HG03378 (cell line): ENCODE measurements around the gene ENG.
A peak's percentile ranks its signal among the peaks of the same experiment; 100 is the strongest.

Source experiments
- ATAC-seq: cut with Tn5 transposase; IDR thresholded peaks from one replicate; pipeline ENCODE4 v1.9.1; 2021; ENCODE audit warnings: mild to moderate bottlenecking, moderate library complexity; ENCODE audit not compliant: unreplicated experiment

The ENG gene

GRCh38 chr9:127815512-127816361, 38.7 kb downstream of the ENG start:
- no peak for ATAC-seq

- ATAC-seq = no peak
These were observed 39.6 kb downstream of the ENG start for GRCh38 chr9:127814619-127815511.

DNA sequence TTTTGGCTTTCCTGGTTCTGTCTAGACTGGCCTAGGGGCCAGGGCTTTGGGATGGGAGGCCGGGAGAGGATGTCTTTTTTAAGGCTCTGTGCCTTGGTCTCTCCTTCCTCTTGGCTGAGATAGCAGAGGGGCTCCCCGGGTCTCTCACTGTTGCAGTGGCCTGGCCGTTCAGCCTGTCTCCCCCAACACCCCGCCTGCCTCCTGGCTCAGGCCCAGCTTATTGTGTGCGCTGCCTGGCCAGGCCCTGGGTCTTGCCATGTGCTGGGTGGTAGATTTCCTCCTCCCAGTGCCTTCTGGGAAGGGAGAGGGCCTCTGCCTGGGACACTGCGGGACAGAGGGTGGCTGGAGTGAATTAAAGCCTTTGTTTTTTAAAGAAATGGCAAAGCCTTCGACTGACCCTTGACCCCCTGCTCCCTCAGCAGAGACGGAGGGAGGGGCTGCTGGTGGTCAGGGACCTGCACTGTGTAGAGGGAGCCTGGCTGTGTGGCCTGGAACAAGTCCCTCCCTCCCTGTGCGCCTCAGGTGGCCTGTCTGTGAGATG, 40.7 kb downstream of the ENG start:
- no peak for ATAC-seq

GRCh38 chr9:127812936-127813675, 41.4 kb downstream of the ENG start:
- ATAC-seq = no peak

GRCh38 chr9:127812011-127812410, 42.4 kb downstream of the ENG start:
- ATAC-seq = no peak

- ATAC-seq = no peak
These were observed 43.9 kb downstream of the ENG start for GRCh38 chr9:127810378-127811187.

GRCh38 chr9:127809540-127810377, 44.7 kb downstream of the ENG start:
- ATAC-seq = no peak

DNA sequence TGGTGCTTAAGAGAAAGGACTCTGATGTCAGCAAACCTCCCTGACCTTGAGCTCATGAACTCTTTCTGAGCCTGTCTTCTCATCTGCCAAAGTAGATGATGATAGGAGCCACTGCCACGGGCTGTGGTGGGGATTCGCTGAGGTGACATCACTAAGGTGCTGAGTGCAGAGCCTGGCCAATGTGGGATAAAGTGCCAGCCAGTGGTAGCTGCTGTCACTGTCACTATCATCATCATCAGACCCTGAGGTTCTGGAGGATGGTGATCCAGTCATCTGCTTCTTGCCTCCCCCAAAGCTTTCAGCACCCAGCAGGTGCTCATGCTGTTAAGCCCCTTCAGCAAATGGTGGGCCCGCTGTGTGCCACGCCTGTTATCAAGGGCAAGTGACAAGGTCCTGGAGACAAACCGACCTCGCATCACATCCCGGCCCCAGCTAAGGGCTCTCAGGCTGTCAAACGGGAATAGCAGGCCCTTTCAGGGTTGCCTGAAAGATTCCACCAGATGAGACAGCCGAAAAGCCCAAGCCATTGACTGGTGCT, 45.4 kb downstream of the ENG start:
- ATAC-seq = no peak

- ATAC-seq = no peak
These were observed 46.0 kb downstream of the ENG start for GRCh38 chr9:127808347-127809001.

- no peak for ATAC-seq
These were observed 47.6 kb downstream of the ENG start for GRCh38 chr9:127806871-127807270.

DNA sequence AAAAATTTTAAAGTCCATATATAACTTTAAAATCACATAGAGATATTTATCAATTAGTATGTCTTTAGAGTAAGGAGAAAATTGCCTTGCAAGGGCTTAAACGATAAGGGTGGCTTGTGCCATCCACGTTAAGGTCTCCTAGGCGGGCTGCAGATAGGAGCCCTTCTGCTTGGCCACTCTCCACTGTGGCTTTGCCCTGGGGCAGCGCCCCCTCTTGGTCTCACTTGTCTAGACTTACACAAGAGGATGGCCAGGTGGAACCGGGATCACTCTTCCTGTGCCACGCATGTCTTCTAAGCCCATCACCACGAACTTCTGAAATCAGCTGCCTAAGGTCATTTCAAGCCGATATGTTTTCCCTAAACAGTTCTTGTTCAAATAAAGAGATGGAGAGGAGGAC, 48.8 kb downstream of the ENG start:
- ATAC-seq = no peak

GRCh38 chr9:127803507-127804352, 50.7 kb downstream of the ENG start:
- ATAC-seq = no peak

- peak; percentile 55 for ATAC-seq
These were observed 51.6 kb downstream of the ENG start, which contains the start of gene FPGS for GRCh38 chr9:127802576-127803443. FPGS (plus strand) TSS chr9:127802882; CDS start chr9:127802925, 43 bp downstream.

DNA sequence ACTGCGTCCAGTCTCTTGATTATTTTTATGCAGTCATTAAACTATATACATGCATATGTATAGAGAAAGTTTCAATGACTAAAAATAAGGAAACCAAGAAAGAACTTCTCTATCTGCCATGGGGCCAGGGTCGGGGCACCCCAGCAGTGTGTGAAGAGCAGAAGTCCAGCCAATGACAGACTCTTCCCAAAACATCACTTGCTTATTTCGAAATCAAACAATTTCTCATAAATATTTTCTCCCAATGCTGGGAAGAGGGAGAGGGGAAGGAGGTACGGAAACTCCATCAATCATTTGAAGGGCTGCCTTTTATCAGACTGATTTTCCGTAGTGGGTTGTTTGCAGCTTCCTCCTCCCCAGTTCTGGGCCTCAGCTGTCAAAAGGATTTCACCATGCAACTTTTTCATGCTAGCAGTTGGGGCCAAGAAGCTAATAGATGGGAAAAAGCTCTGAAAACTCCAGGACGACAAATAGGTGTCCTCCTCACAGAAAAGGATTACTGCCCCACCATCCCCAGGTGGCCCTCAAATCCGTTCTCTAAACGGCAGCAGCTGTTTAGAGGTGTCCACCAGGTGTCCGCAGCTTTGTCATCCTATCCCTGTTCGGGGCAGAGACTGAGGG, 52.4 kb downstream of the ENG start:
- no peak for ATAC-seq

GRCh38 chr9:127796852-127797370, 57.5 kb downstream of the ENG start:
- ATAC-seq = no peak
